GM12872 (cell line): Measurements from ENCODE around the gene SKA3.

ENCODE experiments used
- CTCF ChIP-seq: IDR thresholded peaks from 3 replicates; pipeline ENCODE4 v1.5.1; 2011; ENCODE audit warnings: low read depth, mild to moderate bottlenecking, low read length, moderate library complexity; ENCODE audit not compliant: insufficient read depth

Gene SKA3

GRCh38 chr13:21109168-21109567 lies 67.2 kb downstream of the SKA3 start:
- TF ChIP-seq CTCF, result no peak

- TF ChIP-seq CTCF, result no peak
These were observed 70.3 kb downstream of the SKA3 start for GRCh38 chr13:21106089-21106488.

DNA sequence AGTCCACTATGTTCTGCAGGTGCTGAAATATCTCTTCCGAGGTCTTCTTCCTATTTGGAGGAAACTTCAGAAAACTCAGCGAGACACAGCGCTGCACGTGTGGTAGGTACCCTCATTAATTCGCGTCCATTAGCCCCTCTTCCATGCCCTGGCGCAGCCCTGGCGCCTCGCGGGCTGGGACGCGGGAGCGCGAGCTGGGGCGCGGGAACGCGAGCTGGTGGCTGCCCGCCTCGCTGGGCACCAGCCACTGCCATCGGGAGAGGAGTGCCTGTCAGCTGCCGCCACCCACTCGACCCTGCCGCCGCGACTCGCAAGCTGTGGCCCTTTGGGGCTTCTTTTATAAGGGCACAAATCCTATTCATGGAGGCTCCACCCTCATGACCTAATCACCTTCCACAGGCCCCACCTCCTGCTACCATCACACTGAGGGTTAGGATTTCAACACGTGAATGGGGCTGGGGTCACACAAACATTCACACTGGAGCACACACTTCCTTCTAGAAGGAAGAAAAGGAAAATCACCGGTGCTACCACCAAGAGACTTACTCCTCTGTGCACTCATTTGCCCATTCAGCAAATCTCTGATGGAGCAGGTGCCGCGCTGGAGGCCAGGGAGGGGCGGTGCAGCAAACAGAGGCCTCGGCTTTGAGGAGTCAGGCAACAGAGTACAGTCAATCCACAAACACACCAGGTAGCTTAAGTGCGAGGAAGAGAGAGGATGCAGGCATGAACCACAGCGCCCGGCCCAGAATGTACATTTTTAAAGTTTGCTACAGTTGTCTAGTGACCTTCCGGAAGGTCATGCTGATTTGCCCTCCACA lies 71.9 kb downstream of the SKA3 start:
- no peak for TF ChIP-seq CTCF
